Stomach (tissue), 9 donors: ENCODE measurements around the gene TMEM62. TPM values are rescaled to one million over a fixed set of nuclear protein-coding genes. Genes with fewer than 3 reads are reported as not detected.
"Not testable (repeated sequence)": the region's sequence is repeated elsewhere in the genome, so short reads cannot be mapped to it uniquely, and the experiment has no call there.

ENCODE experiments used
- DNase-seq, 2 donors: peaks; one replicate each; pipeline versions ENCODE4 v3.0.0 to v3.0.0-alpha.2; 2013 to 2019
- H3K27ac ChIP-seq, 5 donors: fragments of 200-600 bp in 4 of 5; sonication (generic) in 4 of 5; one replicate each; pipeline ENCODE4 v1.5.1; 2013 to 2019; ENCODE audit warnings: mild to moderate bottlenecking in 1 of 5, moderate library complexity in 1 of 5
- H3K27me3 ChIP-seq, 3 donors: fragments of 200-600 bp; sonication (generic); one replicate each; pipeline ENCODE4 v1.5.1; 2017 to 2019; ENCODE audit warnings: mixed run types in 1 of 3
- H3K36me3 ChIP-seq, 4 donors: fragments of 200-600 bp; sonication (generic); 1 replicate in 3 of 4; 2 replicates in 1 of 4; pipeline ENCODE4 v1.5.1; 2016 to 2019
- H3K4me1 ChIP-seq, 4 donors: fragments of 200-600 bp; sonication (generic); one replicate each; pipeline ENCODE4 v1.5.1; 2016 to 2019
- H3K4me3 ChIP-seq, 4 donors: fragments of 200-600 bp; sonication (generic) in 3 of 4; one replicate each; pipeline ENCODE4 v1.5.1; 2016 to 2019; ENCODE audit warnings: mild to moderate bottlenecking in 1 of 4
- H3K9me3 ChIP-seq, 4 donors: fragments of 200-600 bp; sonication (generic); one replicate each; pipeline ENCODE4 v1.5.1; 2016 to 2019
- EP300 ChIP-seq: sonication (generic); formaldehyde crosslinking; IDR thresholded peaks from one replicate; pipeline ENCODE4 v1.6.1; 2017; ENCODE audit warnings: antibody characterized with exemption
- POLR2A ChIP-seq, 4 donors: fragments of 450-650 bp; IDR thresholded peaks; one replicate each; pipeline ENCODE4 v1.6.1; 2016; ENCODE audit warnings: antibody characterized with exemption in 4 of 4, control low read depth in 2 of 4, mild to moderate bottlenecking in 1 of 4, moderate library complexity in 1 of 4
- POLR2AphosphoS5 ChIP-seq, 3 donors: sonication (generic); formaldehyde crosslinking; IDR thresholded peaks; one replicate each; pipeline ENCODE4 v1.6.1; 2016; ENCODE audit warnings: antibody characterized with exemption in 3 of 3
- WGBS, 5 donors: extraction: QIAGEN DNeasy Blood & Tissue Kit in 3 of 5; methylation state at CpG; one replicate each; pipeline versions ENCODE4 v1.1.5 to v1.1.7; 2013 to 2018; 5-methylcytosine and 5-hydroxymethylcytosine counted together
- intact Hi-C: fragments of 100-400 bp; cut with DNase I; formaldehyde crosslinking; loops from one replicate; pipeline ENCODE4 v1.15.1; 2023; ENCODE audit warnings: low total_unique reads
- polyA plus RNA-seq, 3 donors: library from polyadenylated mRNA; stranded (reverse); fragments of 200-250 nt; gene quantifications; one replicate each; pipeline ENCODE4 v1.2.3, GENCODE V29; 2013
- total RNA-seq, 5 donors: library from RNA; depleted of rRNA; stranded (reverse); fragments of >200 nt; gene quantifications; one replicate each; pipeline versions ENCODE4 v1.1.0 to v1.2.3, GENCODE V29; 2014 to 2016
- TF ChIP-seq, protein P1 (sequence below), 7 experiments: fragments of 450-650 bp in 4 of 7; fragments of 200-600 bp in 3 of 7; sonication (generic) in 3 of 7; IDR thresholded peaks; one replicate each; pipeline ENCODE4 v1.5.1; 2016 to 2019; ENCODE audit warnings: antibody characterized with exemption in 7 of 7, control low read depth in 2 of 7, mild to moderate bottlenecking in 1 of 7
- donor health status: healthy with polysubstance abuse.
- donor health status: Bipolar disorder and iron deficiency.
- donor health status: healthy.

Gene TMEM62
- total and polyA plus RNA-seq, 8 donors = 5.5 to 92.0 (median 33.7) TPM

DNA sequence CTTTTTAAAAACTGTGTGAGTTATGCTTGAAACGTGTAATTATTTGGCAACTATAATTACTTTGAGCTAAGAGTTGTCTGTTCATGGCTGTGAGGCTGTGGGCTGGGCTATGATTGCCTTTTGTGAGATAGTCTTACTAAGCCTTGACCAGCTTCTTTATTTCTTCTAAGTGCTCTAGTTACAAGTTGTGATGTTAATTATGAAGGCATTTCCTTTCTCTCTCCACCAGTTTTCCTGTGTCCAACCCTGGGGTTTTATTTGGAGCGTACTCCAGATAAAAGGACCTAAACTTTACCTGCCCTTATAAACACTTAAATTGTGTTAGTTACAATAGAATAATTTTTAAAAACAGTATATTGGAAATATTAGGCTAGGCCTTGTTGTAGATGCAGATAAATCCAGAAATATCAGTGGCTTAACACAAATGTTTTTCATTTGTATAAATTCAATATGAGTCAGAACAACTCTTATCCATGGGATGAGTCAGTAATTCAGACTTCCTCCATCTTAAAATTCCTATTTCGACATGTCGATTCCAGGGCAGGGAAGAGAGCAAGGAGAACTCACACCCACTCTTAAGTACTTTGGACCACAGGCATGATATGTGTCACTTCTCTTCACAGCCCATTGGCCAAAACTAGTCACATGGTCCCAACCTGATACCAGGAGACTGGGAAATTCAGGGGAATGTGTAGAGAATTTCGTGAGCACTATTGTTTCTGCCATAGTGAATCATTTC is 17.0 kb downstream of the TMEM62 start:
- WGBS, 5 donors = 87 to 97% (median 93%) methylated on average over 5 of the region's 5 CpGs
- peaks cover 33 to 100% (median 95%) of the 10 kb centered on the region in 4 donors for H3K36me3 ChIP-seq
- DNase-seq = no peak
- intact Hi-C loops = no loop called here
- no peak overlapping the region for H3K27ac ChIP-seq
- H3K4me3 ChIP-seq = no peak overlapping the region
- no peak for TF ChIP-seq EP300
- no peak for TF ChIP-seq POLR2A (IDR thresholded peaks at IDR 0.05)
- TF ChIP-seq, protein P1, sequence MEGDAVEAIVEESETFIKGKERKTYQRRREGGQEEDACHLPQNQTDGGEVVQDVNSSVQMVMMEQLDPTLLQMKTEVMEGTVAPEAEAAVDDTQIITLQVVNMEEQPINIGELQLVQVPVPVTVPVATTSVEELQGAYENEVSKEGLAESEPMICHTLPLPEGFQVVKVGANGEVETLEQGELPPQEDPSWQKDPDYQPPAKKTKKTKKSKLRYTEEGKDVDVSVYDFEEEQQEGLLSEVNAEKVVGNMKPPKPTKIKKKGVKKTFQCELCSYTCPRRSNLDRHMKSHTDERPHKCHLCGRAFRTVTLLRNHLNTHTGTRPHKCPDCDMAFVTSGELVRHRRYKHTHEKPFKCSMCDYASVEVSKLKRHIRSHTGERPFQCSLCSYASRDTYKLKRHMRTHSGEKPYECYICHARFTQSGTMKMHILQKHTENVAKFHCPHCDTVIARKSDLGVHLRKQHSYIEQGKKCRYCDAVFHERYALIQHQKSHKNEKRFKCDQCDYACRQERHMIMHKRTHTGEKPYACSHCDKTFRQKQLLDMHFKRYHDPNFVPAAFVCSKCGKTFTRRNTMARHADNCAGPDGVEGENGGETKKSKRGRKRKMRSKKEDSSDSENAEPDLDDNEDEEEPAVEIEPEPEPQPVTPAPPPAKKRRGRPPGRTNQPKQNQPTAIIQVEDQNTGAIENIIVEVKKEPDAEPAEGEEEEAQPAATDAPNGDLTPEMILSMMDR (IDR thresholded peaks at IDR 0.05) = no peak
- no peak for TF ChIP-seq POLR2AphosphoS5 (IDR thresholded peaks at IDR 0.05)
- no peaks in the 10 kb centered on the region for H3K4me1 ChIP-seq
- H3K9me3 ChIP-seq = no peaks in the 10 kb centered on the region
- no peaks in the 10 kb centered on the region for H3K27me3 ChIP-seq

DNA sequence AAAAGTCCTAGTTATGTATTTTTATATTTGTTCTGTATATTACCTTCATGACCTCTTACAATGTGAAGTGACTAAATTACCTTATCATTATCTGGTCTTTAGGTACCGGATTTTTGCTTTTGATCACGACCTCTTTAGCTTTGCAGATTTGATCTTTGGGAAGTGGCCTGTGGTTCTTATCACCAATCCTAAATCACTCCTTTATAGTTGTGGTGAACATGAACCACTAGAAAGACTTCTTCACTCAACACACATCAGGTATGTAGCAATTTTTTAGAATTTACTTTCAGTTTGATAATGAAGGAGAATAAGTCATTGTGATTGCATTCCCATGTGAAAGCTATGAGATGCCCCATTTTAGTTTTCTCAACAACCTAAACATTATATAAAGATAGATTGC is 18.3 kb downstream of the TMEM62 start:
- Histone ChIP-seq H3K36me3 (peaks cover 35 to 100% (median 98%) of the 10 kb centered on the region in 4 donors), H3K9me3 (no peaks in the 10 kb centered on the region), H3K4me3 (no peak overlapping the region), H3K27me3 (no peaks in the 10 kb centered on the region), H3K4me1 (no peaks in the 10 kb centered on the region), H3K27ac (no peak overlapping the region)
- intact Hi-C loops = no loop called here
- 78 to 83% (median 79%) methylated on average over 2 of the region's 2 CpGs for WGBS, 5 donors
- TF ChIP-seq, protein P1 (IDR thresholded peaks at IDR 0.05) = no peak
- peak in 1 of 2 donors; percentile 13 for DNase-seq

DNA sequence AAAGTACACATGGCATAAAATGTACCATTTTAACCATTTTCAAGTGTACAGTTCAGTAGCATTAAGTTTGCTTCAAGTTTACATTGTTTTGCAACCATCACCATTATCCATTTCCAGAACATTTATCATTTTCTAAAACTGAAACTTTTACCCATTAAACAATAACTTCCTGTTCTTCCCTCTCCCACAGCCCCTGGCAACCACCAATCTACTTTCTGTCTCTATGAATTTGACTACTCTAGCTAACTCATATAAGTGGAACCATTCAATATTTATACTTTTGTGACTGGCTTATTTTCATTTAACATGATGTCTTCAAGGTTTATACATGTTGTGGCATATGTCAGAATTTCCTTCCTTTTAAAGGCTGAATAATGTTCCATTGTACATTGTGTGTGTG is 19.9 kb downstream of the TMEM62 start:
- Histone ChIP-seq H3K9me3 (no peaks in the 10 kb centered on the region), H3K27ac (no peak overlapping the region), H3K36me3 (peaks cover 36 to 100% (median 97%) of the 10 kb centered on the region in 4 donors), H3K27me3 (no peaks in the 10 kb centered on the region), H3K4me1 (no peaks in the 10 kb centered on the region), H3K4me3 (no peak overlapping the region)
- intact Hi-C loops = no loop called here
- DNase-seq = no peak
- no peak for TF ChIP-seq POLR2AphosphoS5 (IDR thresholded peaks at IDR 0.05)
- no peak for TF ChIP-seq POLR2A (IDR thresholded peaks at IDR 0.05)
- TF ChIP-seq, protein P1 (IDR thresholded peaks at IDR 0.05) = no peak
- no peak for TF ChIP-seq EP300

DNA sequence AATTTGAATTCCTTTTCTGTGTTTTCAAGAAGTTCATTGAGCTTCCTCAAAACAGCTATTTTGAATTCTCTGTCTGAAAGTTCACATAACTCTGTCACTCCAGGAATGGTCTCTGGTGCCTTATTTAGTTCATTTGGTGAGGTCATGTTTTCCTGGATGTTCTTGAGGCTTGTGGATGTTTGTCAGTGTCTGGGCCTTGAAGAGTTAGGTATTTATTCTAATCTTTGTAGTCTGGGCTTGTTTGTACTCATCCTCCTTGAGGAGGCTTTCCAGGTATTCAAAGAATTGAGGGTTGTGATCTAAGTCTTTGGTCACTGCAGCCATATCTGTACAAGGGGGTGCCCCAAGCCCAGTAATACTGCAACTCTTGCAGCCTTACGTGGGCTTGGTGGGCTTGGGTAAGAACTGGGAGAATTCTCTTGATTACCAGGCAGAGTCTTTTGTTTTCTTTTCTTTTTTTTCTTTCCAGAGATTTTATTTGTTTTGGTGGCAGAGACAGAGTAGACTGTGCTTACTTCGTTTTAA is 32.5 kb downstream of the TMEM62 start:
- intact Hi-C loops = no loop called here
- H3K27me3 ChIP-seq = no peaks in the 10 kb centered on the region
- H3K36me3 ChIP-seq = peaks cover 11 to 81% (median 73%) of the 10 kb centered on the region in 4 donors
- no peaks in the 10 kb centered on the region for H3K9me3 ChIP-seq
- DNase-seq = no peak
- no peak overlapping the region for H3K4me3 ChIP-seq
- H3K27ac ChIP-seq = no peak overlapping the region
- peaks cover 0 to 18% (median 9%) of the 10 kb centered on the region in 4 donors for H3K4me1 ChIP-seq
- 76 to 94% (median 81%) methylated on average over 2 of the region's 2 CpGs for WGBS, 5 donors
- TF ChIP-seq POLR2A (IDR thresholded peaks at IDR 0.05) = no peak
- TF ChIP-seq POLR2AphosphoS5 (IDR thresholded peaks at IDR 0.05) = no peak
- TF ChIP-seq, protein P1 (IDR thresholded peaks at IDR 0.05) = no peak
- TF ChIP-seq EP300 = no peak

DNA sequence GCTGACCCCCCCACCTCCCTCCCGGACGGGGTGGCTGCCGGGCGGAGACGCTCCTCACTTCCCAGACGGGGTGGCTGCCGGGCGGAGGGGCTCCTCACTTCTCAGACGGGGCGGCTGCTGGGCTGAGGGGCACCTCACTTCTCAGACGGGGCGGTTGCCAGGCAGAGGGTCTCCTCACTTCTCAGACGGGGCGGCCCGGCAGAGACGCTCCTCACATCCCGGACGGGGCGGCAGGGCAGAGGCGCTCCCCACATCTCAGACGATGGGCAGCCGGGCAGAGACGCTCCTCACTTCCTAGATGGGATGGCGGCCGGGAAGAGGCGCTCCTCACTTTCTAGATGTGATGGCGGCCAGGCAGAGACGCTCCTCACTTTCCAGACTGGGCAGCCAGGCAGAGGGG is 33.9 kb downstream of the TMEM62 start:
- DNase-seq, intact Hi-C loops, H3K27ac ChIP-seq, H3K4me3 ChIP-seq, H3K9me3 ChIP-seq, H3K27me3 ChIP-seq: not testable (repeated sequence)
- Histone ChIP-seq H3K4me1 (peaks cover 0 to 18% (median 9%) of the 10 kb centered on the region in 4 donors), H3K36me3 (peaks cover 16 to 80% (median 73%) of the 10 kb centered on the region in 4 donors)
- whole genome bisulfite sequencing, 5 donors = 93 to 98% (median 96%) methylated on average over 9 to 23 of the region's 28 CpGs
